H54 (cell line): Measurements from ENCODE around the gene KCNA4.
"Not testable (repeated sequence)": the region's sequence is repeated elsewhere in the genome, so short reads cannot be mapped to it uniquely, and the experiment has no call there.

Experiments used
- DNase-seq: peaks from one replicate; pipeline ENCODE4 v3.0.0; 2011; ENCODE audit warnings: low spot score, mixed read lengths; ENCODE audit not compliant: insufficient read length
- FAIRE-seq: peaks from 3 replicates; lab custom pipeline; 2011; peaks lifted over from hg19 to GRCh38; lab: Jason Lieb, UNC
- POLR2A ChIP-seq: IDR thresholded peaks from 2 replicates; pipeline ENCODE4 v1.6.1; 2011; ENCODE audit warnings: low read depth, mild to moderate bottlenecking, low read length

The KCNA4 gene

DNA sequence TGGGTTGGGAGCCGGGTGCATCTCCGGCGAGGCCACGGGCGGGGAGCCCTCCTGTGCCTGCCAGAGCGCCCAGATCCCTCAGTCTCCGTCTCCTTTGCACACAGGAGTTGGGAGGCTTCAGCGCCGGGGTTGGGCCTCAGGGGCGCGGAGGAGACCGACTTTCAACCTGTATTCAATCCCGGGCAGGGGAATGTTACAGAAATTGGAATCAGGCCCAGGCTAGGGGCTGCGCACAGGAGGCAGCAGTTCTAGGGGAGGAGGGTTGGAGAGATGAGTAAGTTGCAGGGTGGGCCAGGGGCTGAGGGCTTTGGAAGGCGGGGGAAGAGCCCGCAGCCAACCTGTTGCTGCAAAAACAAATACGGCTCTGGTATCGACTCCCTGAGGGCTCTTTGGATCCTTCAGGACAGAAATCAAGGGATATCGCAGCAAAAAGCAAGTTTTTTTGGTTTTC is 640 bp upstream of the KCNA4 start:
- no peak for DNase-seq
- TF ChIP-seq POLR2A: no peak
- no peak for FAIRE-seq

DNA sequence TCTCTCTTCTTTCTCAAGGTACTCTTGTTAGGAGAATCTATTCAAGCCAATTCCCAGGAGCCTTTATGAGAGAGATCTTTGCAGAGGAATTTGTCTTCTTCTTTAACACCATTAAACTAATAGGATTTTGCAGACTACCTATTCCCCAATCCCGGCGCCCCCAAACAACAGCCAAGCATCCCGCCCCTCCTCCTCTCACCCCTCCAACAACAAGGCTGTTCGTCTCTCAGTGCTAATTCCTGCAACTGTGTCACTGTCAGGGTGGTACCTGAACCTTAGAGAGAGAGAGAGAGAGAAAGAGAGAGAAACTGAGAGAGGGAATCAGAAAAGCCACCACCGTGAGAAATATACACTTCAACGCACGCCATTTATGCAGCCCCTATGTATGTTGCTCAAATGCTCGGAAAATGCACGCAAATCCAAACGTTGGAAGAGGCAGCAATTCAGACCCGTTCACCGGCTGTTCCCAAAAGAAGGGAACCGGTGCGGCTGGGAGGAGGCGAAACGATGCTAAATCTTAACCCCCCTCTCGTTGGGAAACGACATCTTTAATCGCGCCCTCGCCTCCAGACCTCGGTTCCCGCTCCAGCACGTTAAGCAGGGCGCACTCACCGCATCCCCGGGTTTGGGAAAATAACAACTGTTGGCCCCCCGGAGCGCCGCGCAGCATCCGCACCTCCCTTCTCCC is 961 bp downstream of the KCNA4 start:
- no peak for TF ChIP-seq POLR2A
- DNase-seq: no peak
- FAIRE-seq: no peak

DNA sequence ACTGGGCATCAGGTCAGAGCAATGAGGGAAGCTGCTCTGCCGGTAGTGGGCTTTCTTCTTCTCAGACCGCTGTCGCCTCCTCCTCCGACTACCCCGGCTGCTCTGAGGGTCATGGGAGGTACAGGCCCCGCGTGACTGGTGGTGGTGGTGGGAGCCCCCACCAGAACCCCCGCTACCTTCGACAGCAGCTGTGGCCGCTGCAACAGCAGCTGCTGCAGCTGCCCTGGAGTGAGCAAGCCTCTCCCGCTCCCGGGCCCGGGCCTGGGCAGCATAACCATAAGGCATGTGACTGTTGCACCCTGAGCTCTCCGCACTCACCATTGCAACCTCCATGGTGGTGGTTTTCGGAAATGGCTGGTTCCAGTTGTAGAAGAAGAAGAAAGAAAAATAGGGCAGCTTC is 4.5 kb downstream of the KCNA4 start:
- no peak for TF ChIP-seq POLR2A
- FAIRE-seq: no peak

DNA sequence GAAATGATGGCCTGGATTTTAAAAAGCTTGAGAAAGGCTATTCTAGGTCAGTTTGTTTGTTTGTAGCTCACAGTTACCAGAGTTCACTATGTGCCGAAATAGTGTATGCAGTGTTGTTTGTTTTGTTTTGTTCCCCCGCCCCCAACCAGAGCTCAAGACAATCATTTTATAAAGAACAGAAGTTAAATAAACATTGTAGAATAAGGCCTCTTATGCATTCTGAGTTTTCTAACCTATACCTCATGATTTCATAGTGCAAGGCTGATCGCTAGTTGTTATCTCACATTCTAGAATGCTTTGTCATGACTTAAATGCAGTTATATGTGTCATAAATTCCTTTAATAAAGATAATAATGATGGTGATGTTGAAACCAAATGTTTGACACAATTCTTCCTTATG is 7.8 kb downstream of the KCNA4 start:
- FAIRE-seq (no peak), DNase-seq (no peak)
- no peak for TF ChIP-seq POLR2A

More for the DNA sequence above, 4.5 kb downstream of the KCNA4 start:
- DNase-seq: no peak

DNA sequence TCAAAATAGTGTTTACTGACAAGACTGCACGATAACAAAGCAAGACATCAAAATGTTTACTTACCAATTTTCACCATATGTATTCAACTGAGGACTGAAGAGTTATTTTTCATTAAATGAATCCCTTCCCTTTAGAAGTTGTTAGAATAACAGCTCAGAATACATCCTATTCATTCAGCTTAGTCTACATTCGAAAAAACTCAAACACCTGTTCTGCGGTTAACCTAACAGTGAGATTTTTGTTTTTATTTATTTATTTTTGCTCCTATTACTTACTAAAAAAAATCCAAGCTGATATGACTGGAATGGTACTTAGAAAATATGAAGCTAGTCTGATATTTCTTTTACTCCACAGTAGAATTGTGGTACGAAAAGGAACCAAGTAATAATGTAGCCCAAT is 10.0 kb downstream of the KCNA4 start:
- DNase-seq (no peak), FAIRE-seq (no peak)
- no peak for TF ChIP-seq POLR2A

DNA sequence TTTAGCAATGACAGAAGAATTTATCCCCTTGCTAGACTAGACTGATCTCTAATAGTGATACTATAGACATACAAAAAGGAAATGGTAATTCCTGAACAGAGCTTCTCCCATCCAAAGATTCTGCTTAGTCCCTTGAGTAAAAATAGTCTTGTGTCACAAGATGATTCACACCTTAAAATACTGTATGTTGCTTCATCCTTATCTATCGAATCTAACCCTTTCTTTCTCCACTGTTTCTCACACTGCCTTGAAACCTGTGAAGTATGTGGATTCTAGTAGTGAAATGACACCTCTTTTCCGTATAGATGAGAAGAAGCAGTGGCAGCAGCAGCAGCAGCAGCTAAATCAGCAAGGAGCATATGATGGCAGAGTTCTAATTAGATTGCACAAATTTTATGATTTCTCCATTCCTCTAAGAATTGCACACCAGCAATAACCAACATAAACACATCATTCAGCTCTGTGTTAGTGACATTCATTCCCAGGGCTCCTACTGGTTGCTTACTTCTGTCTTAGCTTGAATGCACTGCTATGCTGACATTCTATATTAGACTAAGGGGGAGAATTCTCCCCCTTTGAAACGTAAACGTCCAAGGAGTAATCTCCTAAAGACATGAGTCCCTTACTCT is 14.6 kb downstream of the KCNA4 start:
- FAIRE-seq (no peak), DNase-seq (no peak)
- TF ChIP-seq POLR2A: no peak

DNA sequence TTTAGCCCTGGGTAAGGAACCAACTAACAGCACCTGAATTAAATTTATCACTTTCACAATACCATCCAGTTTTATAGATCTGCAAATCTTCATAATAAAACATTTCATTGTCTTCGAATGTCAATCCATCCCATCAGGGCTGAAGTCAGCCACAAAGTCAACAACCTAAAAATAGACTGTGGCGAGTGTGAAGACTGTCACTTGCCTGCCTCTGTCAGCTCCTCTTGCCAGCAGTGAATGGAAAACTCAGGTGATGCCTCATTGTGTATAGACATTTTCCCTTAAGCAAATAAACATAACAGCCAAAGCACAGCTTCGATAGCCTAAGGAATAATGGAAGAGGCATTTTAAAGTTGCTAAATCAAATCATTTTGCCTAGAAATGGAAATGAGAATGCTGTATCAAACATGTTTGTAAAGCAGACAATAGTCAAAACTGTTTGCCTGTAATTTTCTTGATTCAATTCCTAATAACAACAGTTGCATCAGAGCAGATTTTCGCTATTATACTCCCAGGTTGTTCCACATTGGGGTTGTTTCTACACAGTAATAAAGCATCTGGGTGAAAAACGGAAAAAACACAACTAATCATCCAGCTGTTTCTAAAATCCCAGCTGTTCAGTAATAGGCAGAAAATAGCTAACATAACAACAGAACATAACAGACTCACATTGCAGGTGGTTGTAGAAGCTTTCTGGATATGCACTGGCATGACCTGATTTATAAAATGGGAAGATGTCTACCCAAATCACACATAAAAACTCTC is 15.7 kb downstream of the KCNA4 start:
- DNase-seq (no peak), FAIRE-seq (no peak)
- no peak for TF ChIP-seq POLR2A

DNA sequence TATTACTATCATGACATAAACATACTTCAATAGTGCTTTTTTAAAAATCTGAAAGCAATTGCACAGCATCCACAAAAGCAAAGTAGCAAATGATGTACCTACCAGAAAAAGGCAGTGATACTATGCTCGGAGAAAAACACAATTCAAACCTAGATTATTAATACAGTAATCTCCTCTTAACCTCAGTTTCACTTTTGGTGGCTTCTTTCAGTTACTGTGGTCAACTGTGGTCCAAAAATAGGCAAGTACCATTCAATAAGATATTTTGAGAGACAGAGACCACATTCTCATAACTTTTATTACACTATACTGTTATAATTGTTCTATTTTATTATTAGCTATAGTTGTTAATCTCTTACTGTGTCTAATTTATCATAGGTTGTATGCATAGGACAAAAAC is 20.8 kb downstream of the KCNA4 start:
- no peak for TF ChIP-seq POLR2A
- DNase-seq (no peak), FAIRE-seq (no peak)

DNA sequence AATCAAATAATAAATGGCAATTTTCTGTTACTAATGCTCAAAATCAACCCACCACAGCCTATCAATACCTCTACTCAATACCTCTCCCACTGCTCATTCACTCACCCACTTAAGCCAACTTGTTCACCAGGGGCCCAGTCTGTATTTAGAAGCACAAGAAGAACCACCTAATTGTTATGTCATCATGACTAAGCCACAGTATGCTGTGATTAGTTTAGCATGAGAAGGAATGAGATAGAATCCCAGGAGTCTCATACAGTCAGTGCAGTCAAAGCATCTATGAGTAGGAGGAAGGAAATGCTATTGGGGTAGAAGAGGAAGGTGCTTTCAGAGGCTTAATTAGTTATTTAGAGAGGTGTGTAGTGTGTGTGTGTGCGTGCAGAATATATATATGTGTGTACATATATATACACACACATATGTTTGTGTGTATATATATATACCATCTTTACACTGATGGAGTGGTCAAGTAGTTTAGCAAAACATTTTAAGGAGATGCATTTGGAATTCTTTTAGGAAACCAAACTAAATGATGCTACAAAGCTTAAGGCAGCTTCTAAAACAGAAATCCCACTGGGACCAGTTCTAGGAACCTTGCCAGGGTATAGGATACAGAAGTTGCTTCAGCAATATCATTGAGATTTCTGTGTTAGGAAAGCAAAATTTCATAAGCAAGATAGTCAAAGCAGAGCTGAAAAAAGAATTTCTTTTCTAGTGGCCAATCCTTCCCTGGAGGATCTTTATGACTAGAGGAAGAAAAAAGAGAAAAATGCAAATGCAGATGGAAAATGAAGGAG is 27.5 kb downstream of the KCNA4 start:
- no peak for TF ChIP-seq POLR2A
- DNase-seq (no peak), FAIRE-seq (no peak)

DNA sequence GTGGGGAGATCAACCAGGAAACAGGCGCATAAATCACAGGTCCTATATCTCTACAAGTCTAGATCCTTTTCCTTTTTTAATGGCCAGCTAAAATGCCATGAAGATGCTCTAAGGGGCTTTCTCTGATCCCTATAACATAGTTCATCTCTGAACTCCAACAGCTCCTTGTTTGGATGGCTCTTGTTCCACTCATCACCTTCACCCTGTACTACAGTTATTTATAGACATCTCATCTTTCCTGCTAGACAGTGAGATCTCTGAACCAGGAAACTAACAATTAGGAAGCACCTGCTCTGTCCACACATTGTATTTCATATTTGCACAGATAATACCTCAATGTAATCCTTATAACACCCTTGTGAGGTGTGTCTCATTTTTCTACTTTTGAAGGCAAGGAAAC is 31.6 kb downstream of the KCNA4 start:
- FAIRE-seq (no peak), DNase-seq (no peak)
- TF ChIP-seq POLR2A: no peak

DNA sequence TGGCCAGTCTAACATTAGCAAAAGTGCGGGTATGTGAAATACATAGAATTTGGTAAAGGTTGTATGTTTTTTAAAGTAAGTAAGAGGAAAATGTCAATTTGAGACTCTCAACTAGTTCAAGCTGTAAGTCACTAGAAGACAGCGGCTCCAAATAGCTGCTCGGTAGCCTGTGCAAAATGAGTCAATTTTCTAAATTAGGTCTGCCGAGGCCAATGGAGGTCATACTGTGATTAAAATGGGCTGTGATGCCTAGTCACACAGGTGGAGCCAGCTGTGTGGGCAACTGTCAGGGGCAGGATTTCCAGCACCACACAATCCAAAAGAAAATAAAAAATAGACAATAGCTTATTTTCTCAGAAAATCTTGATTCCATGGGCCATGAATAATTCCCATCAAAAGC is 32.3 kb downstream of the KCNA4 start:
- TF ChIP-seq POLR2A: no peak
- DNase-seq (no peak), FAIRE-seq (no peak)

DNA sequence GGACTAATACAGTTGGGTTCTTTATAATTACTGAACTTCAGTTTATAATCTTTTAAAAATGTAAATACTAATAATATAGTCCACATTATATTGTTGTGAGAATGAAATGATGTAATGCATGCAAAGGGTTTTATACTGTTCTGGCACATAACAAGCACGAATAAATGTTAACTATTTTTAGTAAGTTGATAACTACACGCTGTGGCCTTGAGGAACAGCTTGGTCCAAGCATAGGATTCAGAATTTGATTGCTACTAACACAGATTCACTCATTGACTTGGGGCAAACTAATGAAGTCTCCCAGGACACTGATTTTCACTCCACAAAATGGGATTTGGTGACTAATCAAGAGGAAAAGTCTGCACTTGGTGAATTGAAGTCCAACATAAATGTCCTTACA is 38.3 kb downstream of the KCNA4 start:
- no peak for FAIRE-seq
- TF ChIP-seq POLR2A: no peak
- no peak for DNase-seq

DNA sequence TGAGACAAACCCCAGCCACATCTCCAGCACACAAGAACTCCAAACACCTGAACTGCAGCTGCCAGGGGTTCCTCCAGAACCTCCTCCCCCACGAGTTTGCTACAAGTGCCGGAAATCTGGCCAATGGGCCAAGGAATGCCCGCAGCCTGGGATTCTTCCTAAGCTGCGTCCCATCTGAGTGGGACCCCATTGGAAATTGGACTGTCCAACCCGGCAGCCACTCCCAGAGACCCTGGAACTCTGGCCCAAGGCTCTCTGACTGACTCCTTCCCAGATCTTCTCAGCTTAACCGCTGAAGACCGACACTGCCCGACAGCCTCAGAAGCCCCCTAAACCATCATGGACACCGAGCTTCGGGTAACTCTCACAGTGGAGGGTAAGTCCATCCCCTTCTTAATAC is 41.2 kb downstream of the KCNA4 start:
- FAIRE-seq, DNase-seq: not testable (repeated sequence)

DNA sequence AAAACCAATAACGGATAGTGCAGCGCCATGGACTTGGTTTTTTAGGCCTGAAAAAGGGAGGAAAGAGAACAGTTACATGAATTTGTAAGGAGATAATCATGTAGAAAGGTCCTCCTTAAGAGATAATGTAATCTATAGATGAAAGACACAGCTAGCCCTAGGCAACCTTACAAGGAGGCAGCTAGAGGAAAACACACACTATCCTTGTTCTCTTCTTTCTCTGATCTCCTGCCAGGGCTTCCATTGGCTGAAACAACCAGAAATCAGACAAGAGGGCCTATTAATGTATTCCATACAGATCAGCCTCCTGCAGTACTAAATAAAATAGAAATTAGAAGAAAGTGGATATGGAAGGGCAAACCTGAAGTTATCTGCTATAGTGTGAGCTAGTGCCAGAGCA is 53.0 kb downstream of the KCNA4 start:
- FAIRE-seq (no peak), DNase-seq (no peak)
- TF ChIP-seq POLR2A: no peak
